Fibroblast of peridontal ligament (primary cell): Measurements from ENCODE around the gene NKTR.
A peak's percentile ranks its signal among the peaks of the same experiment; 100 is the strongest.

Source experiments
- DNase-seq: peaks from one replicate; pipeline ENCODE4 v3.0.0-alpha.2; 2010; ENCODE audit errors: extremely low read depth

Gene NKTR

DNA sequence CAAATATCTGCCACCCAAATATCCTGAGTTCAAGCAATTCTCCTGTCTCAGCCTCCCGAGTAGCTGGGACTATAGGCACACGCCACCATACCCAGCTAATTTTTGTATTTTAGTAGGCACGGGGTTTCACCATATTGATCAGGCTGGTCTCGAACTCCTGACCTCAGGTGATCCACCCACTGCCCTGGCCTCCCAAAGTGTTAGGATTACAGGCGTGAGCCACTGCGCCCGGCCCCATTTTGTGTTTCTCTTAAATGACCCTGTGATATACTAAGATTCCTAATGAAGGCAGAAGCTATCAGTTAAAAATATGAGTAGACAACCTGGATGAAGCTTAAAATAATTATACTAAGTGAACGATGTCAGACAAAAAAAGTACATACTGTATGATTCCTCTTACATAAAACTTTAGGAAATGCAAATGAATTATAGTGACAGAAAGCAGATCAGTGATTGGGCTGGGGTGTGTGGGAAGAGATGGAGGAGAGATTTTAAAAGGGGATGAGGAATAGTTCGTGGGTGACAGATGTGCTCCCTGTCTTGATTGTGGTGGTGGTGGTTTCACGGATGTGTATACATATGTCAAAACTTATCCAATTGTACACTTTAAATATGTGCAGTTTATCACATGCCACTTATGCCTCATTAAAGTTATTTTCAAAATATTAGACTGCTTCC, 81.0 kb downstream of the NKTR start:
- DNase-seq, result no peak

DNA sequence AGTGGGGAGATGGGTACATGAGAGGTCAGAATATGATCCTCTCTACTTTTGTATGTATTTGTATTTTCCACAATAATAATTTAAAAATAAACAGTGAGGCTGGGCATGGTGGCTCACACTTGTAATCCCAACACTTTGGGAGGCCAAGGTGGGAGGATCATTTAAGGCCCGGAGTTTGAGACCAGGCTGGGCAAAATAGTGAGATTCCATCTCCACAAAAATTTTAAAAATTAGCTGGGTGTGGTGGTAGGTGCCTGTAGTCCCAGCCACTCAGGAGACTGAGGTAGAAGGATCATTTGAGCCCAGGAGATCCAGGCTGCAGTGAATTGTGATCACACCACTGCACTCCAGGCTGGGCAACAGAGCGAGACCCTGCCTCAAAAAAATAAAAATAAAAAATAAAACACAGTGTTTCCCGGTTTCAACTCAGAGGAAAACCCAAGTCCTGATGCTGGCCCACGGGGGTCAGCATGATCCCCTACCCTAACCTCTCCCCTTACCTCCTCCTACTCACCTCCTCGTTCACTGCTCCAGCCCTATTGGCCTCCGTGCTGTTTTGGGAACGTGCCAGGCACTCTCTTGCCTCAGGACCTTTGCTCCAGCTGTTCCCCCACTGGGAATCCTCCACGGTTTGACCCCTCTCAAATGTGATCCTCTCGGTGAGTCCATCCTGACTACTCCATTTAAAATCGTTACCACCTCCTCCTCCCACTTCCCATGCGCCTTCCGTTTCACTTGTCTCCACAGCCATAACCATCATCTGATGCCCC, 82.0 kb downstream of the NKTR start:
- DNase-seq, result no peak

DNA sequence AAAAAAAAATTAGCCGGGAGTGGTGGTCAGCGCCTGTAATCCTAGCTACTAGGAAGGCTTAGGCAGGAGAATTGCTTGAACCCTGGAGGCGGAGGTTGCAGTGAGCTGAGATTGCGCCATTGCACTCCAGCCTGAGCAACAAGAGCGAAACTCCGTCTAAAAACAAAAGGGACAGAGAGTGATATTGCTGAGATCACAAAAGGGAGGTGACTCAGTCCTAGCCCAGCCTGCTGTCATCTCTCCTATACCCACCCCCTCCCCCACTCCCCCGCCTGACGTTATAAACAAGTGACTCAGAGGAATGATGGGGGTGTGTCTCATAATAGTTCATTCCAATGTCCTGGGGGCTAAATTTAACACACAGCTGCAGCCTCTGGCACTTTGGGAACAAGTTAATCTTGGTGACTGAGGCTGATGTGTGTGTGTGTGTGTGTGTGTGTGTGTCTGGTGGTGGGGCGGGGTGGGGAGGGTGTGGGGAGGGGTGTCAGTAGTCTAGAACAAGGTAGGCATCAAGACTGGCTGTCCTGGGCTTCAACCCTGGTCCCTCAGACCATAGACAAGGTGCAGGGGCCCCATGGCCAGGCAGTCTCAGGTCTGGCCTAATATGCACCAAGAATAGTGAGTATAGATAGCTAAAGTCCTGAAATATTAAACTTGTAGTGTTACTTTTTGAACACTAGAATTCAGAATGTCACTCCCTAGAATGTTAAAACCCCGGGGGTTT, 83.6 kb downstream of the NKTR start:
- peak; percentile 86 for DNase-seq

DNA sequence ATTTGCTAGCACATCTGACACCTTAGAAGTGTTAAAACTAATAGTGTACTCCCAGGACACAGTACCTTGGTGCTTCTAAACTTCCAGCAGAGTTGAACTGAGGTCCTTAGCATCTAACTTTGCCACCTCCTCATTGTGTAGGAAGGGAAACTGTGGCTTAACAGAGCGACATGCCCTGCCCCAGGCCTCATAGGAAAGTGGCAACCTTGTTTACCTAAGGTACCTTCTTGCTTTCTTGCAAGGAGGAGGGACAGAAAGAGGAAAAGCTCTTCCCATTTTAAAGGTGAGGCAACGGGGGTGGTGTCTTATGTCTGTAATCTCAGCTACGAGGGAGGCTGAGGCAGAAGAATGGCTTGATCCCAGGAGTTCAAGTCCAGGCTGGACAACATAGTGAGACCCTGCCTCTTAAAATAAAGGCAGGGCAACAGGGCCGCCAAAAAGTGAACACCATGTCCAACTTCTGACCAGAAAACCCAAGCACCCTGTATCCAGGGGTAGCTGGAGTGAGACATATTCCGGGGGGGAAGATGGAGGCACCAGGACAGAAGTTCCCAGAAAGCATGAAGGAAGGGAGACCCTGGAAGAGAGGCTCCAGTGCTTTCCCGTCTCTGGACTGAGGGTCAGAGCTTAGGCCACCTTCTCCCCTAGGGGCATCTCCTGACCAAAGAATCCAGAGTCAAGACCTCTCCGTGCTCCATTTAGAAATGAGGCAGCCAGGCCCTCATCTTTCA, 84.3 kb downstream of the NKTR start:
- no peak for DNase-seq

DNA sequence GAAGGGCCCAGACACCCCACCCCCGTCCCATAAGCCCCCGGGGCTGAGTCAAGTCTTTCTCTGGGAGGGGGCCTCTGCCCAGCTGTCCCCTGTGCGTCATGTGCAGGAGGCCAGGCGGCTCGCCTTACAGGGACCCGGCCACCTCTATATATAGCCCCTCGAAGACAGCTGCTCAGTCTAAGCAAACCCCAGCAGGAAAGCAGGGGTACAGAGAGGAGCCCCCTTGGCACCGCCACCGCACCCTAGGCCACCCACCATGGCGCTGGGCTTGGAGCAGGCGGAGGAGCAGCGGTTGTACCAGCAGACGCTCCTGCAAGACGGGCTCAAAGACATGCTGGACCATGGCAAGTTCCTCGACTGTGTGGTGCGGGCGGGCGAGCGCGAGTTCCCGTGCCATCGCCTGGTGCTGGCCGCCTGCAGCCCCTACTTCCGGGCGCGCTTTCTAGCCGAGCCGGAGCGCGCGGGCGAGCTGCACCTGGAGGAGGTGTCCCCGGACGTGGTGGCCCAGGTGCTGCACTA, 84.9 kb downstream of the NKTR start, which contains the start of gene KLHL40:
Gene KLHL40, plus strand, starts transcription at position 175 of the 519 bp plus-strand sequence. Its CDS starts 82 bp downstream, at position 257.
- DNase-seq, result no peak

DNA sequence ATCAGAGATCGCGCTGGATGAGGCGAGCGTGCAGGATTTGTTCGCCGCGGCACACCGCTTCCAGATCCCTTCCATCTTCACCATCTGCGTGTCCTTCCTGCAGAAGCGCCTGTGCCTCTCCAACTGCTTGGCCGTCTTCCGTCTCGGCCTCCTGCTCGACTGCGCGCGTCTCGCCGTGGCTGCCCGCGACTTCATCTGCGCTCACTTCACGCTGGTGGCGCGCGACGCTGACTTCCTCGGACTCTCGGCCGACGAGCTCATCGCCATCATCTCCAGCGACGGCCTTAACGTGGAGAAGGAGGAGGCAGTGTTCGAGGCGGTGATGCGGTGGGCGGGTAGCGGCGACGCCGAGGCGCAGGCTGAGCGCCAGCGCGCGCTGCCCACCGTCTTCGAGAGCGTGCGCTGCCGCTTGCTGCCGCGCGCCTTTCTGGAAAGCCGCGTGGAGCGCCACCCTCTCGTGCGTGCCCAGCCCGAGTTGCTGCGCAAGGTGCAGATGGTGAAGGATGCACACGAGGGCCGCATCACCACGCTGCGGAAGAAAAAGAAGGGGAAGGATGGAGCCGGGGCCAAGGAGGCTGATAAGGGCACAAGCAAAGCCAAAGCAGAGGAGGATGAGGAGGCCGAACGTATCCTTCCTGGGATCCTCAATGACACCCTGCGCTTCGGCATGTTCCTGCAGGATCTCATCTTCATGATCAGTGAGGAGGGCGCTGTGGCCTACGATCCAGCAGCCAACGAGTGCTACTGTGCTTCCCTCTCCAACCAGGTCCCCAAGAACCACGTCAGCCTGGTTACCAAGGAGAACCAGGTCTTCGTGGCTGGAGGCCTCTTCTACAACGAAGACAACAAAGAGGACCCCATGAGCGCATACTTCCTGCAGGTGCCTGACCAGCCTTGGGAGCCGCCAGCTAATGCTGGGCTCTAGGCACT, 85.7 kb downstream of the NKTR start:
- no peak for DNase-seq

DNA sequence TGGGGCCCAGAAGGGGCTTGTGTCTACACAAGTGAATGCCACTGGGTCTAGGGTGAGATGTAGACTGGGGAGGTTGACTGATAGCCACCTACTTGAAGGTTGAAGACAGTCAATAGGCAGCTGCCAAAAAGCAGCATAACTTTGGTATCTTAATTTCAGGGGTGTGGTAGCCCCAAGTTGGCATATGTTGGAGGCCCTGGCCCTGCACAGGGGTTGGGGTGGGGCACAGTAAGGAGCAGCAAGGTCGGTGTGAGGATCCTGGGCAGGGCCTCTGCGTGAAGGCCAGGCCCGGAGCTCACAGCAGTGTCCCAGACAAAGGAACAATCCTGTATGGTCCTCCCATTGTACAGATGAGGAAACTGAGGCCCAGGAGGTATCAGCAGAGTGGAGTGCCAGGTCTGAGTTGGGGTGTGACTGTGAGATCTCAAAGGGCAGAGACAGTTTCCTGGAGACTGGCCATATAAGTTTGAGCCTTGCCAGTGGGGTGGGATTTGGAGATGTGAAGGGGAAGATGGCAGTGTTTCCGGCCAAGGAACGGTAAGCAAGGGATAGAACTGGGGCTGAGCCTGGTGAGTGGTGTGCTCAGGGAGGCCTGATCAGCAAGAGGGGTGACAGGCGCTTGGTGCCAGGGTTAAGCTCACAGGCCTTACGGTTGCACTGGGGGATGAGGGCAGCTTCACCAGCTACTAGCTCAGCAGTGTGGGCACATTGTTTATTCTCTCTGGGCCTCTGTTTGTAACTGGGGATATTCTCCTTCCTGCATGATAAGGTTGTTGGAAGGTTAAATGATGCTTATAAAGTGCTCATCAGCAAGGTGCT, 86.6 kb downstream of the NKTR start:
- no peak for DNase-seq

DNA sequence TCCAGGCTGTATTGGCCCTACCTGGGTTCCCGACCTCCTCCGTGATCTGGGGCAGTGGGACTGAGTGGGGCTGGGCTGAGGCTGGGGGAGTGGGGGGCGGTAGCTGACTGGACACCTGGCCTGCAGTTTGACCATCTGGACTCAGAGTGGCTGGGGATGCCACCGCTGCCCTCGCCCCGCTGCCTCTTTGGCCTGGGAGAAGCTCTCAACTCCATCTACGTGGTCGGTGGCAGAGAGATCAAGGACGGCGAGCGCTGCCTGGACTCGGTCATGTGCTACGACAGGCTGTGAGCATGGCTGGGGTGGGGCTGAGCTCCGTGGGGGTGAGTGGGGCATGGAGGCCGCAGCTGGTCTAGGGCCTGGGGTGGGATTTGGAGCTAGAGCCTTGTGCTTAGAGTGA, 87.5 kb downstream of the NKTR start:
- no peak for DNase-seq

DNA sequence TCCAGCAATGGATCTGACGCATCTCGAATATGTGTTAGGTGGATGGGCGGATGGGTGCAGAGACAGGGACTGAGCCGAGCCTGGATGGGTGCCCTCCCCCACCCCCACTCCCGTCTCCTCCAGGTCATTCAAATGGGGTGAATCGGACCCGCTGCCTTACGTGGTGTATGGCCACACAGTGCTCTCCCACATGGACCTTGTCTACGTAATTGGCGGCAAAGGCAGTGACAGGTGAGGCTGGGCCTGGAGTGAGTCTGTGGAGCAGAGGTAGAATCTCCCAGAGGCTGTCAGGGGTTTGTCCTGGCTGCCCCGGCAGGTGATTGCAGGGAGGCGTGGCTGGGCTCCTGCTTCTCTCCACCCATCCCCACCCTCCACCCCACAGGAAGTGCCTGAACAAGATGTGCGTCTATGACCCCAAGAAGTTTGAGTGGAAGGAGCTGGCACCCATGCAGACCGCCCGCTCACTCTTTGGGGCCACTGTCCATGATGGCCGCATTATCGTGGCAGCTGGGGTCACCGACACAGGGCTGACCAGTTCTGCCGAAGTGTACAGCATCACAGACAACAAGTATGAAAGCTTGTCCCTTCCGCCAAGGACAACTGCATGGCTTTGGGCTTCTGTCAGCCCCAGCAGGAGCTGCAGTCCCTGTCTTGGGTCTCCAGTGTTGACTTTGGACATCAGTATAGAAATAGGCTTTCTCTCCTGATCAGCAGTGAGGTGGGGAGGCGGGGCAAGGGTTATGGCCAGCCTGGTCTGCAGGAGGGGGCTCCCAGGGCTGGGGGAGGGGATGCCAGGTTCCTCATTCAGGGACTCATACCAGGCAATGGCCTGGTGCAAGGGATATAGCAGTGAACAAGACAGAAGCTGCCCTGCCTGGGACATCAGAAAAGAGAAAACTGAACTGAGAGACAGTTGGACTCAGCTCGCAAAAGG, 88.3 kb downstream of the NKTR start:
- no peak for DNase-seq

DNA sequence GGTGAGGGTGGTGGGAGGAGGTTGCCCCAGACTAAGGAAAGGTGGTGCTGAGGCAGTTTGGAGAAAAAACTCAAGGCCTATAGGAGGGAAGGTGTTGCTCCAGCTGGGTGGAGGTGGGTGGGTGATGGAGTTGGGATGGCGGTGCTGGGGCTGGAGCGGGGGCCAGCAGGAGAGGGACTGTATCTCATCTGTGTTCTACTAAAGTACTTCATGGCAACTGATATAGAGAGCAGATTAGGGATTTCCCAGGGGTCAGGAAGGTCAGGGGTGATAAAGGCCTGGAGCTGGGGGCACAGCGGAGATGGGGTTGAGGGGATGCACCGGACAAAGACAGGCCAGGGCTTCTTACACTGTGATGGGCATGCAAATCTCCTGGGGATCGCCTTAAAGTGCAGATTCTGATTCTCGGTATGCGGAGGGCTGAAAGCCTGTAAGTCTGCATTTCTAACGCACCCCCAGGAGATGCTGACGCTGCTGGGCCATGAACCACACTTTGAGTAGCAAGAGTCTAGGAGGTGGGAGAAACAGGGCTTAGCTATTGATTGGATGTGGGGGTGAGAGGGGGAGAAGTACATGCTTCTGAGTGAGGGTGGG, 89.0 kb downstream of the NKTR start:
- DNase-seq, result no peak

DNA sequence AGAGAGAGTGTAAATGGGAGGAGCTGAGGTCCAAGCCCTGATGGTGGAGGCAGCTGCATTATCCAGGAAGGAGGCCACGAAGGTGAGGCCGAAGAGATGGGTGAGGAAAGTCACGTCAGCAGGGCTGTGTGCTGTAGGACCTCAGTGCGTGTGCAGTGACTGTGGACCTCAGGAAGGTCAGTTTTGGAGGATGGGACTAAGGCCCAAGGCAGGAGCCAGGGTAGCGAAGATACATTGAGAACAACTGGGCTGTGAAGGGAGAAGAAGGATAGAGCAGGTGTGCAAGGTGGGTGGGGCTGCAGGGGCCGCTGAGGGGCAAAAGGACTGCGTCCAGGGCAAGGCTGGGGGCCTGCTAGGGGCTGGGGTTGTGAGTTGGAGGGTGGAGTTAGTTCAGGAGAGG, 89.7 kb downstream of the NKTR start:
- DNase-seq, result no peak

DNA sequence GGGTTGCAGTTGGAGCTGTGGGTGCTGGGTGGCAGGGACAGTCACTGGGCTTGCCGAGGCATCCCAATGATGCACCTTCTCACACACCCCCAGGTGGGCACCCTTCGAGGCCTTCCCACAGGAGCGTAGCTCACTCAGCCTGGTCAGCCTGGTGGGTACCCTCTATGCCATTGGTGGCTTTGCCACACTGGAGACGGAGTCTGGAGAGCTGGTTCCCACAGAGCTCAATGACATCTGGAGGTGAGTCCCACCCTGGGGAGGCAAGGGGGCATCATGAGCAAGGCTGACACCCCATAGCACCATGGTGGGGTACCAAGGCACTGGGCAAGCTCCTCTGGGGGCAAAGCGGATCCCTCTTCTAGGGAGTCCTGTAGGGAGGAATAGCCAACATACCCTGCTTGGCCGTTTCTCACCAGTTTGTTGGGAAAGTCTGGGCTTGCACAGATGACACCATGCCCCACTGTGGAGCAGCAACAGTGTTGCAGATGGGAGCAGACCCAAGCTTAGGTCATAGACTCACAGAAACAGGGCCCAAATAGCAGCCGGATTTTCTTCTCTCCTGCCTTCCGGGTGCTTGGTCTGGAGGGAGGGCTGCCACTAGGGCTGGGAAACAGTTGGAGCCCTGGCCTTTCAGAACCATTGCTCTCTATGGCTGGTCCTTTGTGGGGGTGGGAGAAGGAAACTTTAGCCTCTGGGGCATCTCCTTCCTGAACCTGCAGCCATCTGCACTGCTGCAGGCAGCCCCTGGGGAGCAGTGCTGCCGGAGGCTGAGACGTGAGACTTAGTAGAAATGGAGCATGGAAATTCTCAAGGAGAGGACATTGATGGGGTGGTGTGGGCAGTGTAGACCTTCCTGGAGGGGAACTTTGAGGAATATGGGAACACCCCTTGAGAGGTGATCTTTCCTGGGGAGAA, 90.5 kb downstream of the NKTR start:
- DNase-seq, result no peak

DNA sequence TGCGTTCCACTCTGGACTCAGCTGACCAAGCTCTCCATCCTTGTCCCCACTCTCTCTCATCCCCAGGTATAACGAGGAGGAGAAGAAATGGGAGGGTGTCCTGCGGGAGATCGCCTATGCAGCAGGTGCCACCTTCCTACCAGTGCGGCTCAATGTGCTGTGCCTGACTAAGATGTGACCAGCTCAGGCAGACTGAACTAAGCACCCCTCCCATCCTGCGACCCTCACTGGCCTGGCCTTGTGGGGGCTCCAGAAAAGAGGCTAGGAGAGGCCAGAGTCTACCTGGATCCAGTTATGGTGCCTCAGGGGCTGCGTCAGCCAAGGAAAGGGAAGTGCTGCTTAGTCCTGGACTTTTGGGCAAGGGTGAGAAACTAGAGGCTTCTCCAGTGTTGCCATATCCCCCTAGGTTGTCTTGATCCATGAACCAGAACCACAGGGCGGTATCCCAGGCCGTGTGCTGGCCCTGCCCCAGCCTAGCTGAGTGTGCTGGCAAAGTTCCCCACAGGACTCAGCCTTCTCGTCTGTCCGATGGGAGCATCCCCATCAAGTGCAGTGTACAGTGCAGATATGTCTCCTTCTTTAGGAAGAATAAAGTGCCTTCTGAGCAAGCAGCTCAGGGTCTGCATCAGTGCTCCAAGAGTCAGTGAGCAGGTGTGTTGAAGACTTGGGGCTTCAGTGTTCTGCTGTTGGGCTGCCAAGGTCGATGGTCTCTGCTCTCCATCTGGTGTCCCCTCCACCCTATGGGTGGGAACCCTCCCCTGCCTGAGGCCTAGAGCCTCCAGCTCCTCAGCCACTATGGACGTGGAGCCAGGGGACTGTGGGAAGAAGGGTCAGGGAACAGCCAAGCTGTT, 91.6 kb downstream of the NKTR start:
- DNase-seq, result no peak

DNA sequence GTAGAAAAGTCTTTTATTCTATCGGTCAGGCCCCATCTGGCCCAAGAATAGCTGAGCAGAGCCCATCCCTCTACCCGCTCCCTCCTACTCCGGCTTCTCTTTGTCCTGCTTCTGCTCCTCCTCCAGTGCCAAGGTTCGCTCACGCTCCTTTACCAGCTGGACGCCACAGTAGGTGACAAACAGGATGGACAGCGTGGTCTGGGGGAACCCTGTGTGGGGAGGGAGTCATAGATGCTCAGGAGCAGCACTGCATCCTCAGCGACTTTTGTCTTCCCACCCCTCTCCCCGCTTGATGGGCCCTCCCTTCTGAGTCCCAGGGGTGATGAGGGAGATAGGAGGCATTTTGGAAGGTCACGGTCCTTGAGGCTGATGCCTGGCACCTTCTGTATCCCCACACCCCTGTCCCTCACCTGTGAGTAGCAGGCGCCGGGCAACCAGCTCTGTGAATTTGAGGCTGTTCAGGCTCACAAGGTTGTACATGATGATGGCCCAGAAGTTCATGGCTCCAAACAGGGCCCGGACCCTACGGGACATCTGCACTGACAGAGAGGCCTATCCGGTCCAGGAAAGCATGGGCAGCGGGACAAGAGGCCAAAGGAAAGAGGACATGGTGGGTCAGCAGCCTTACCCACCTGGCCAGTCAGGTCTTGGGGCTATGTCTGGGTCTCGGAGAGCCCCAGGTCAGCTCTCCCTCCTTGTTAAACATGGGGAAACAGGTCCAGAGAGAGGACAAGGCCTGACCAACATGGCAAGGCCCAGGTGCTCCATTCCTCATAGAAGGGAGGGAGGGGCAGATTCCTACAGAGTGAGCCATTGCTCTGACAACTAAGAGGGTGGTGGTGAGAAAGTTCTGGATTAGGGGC, 92.4 kb downstream of the NKTR start:
- DNase-seq, result no peak

DNA sequence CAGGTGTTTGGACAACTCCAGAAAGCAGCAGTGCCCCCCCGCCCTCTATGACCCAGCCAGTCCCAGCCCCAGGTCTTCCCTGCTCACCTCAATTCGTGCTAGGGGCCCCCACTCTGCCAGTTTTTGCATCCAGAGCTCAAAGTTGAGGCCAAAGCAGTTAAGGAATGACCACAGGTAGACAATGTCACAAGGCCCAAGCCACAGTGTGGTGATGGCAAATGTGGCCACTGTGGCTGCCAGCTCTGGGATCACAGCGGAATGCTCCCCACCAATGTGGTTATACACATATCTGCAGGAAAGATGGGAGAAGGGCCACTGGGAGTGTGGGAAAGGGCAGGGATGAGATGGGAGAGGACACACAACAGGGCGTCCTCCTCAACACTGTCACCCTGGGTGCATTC, 93.0 kb downstream of the NKTR start:
- DNase-seq, result no peak
